Stimulated activated naive CD8-positive, alpha-beta T cell treated with anti-CD3 and anti-CD28 coated beads, Interleukin-15, amount 100 ng/mL, for 72 hours (primary cell): ENCODE results near the gene TPPP.
"Not testable (repeated sequence)": the region's sequence is repeated elsewhere in the genome, so short reads cannot be mapped to it uniquely, and the experiment has no call there.

Source experiments
- ATAC-seq: fragments of 150-1000 bp; cut with Tn5 transposase; 2 replicates; pipeline ENCODE4 v1.10.0; 2021; ENCODE audit warnings: mild to moderate bottlenecking, moderate library complexity
- DNase-seq, 2 donors: peaks; one replicate each; pipeline ENCODE4 v3.0.0; 2021 to 2022
- H3K27ac Mint-ChIP-seq, 2 donors: one replicate each; pipeline ENCODE4 v1.8.0; 2022; ENCODE audit warnings: mild to moderate bottlenecking in 2 of 2, mixed read lengths in 2 of 2, moderate library complexity in 2 of 2
- H3K27me3 Mint-ChIP-seq: one replicate; pipeline ENCODE4 v1.8.0; 2022; ENCODE audit warnings: mixed read lengths
- H3K4me1 Mint-ChIP-seq: one replicate; pipeline ENCODE4 v1.8.0; 2022; ENCODE audit warnings: mild to moderate bottlenecking, mixed read lengths
- H3K4me3 Mint-ChIP-seq, 2 donors: one replicate each; pipeline ENCODE4 v1.8.0; 2022; ENCODE audit warnings: mild to moderate bottlenecking in 2 of 2, mixed read lengths in 2 of 2, moderate library complexity in 1 of 2
- H3K9me3 Mint-ChIP-seq, 2 donors: one replicate each; pipeline ENCODE4 v1.8.0; 2022; ENCODE audit warnings: mixed read lengths in 2 of 2

TPPP gene

GRCh38 chr5:708374-708773 lies 15.2 kb upstream of the TPPP start:
- not testable (repeated sequence) for H3K4me1 Mint-ChIP-seq, H3K27ac Mint-ChIP-seq, ATAC-seq

GRCh38 chr5:706127-706526 lies 13.0 kb upstream of the TPPP start:
- peaks cover 13% of the 10 kb centered on the region for H3K27me3 Mint-ChIP-seq
- H3K27ac Mint-ChIP-seq, H3K4me1 Mint-ChIP-seq, DNase-seq, H3K4me3 Mint-ChIP-seq, ATAC-seq: not testable (repeated sequence)
- H3K9me3 Mint-ChIP-seq: peaks cover 0 to 12% of the 10 kb centered on the region in 2 donors

More at GRCh38 chr5:708374-708773, 15.2 kb upstream of the TPPP start:
- DNase-seq, H3K4me3 Mint-ChIP-seq: not testable (repeated sequence)
- Mint-ChIP-seq H3K27me3 (peaks cover 12% of the 10 kb centered on the region), H3K9me3 (peaks cover 0 to 17% of the 10 kb centered on the region in 2 donors)

GRCh38 chr5:696753-697702 lies 3.9 kb upstream of the TPPP start:
- not testable (repeated sequence) for DNase-seq, ATAC-seq, H3K27ac Mint-ChIP-seq, H3K4me3 Mint-ChIP-seq, H3K9me3 Mint-ChIP-seq
- Mint-ChIP-seq H3K27me3 (peaks cover 28% of the 10 kb centered on the region), H3K4me1 (peaks cover 10% of the 10 kb centered on the region)

DNA sequence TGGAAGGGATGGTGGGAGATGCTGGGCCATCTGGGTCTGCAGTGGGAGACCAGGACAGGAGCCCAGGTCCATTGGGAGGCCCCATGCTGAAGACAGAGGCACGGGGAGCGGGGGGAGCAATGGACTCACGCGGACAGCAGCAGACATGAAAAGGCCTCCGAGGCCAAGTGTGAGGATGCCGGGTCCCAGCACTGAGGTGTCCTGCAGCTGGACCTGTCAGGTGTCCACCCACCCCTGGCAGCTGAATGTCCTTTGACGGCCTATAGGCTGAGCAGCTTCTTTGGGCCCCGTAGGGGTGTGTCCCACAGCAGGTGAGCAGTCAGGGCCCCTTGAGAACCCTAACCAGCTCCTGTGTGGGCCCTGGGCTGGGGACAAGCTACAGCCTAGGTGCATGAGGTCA lies 3.0 kb upstream of the TPPP start:
- H3K4me3 Mint-ChIP-seq, ATAC-seq, H3K27ac Mint-ChIP-seq, H3K9me3 Mint-ChIP-seq, DNase-seq: not testable (repeated sequence)
- Mint-ChIP-seq H3K27me3 (peaks cover 28% of the 10 kb centered on the region), H3K4me1 (peaks cover 10% of the 10 kb centered on the region)

GRCh38 chr5:695475-695874 lies 2.3 kb upstream of the TPPP start:
- H3K4me3 Mint-ChIP-seq, H3K27ac Mint-ChIP-seq, DNase-seq, ATAC-seq, H3K9me3 Mint-ChIP-seq, H3K4me1 Mint-ChIP-seq: not testable (repeated sequence)
- H3K27me3 Mint-ChIP-seq: peaks cover 28% of the 10 kb centered on the region

GRCh38 chr5:694042-694431 lies 885 bp upstream of the TPPP start:
- H3K4me3 Mint-ChIP-seq, H3K9me3 Mint-ChIP-seq, H3K4me1 Mint-ChIP-seq, DNase-seq, ATAC-seq, H3K27ac Mint-ChIP-seq: not testable (repeated sequence)
- H3K27me3 Mint-ChIP-seq: peaks cover 26% of the 10 kb centered on the region

GRCh38 chr5:692529-693041 lies 567 bp downstream of the TPPP start:
- not testable (repeated sequence) for H3K27ac Mint-ChIP-seq, H3K4me1 Mint-ChIP-seq, DNase-seq, H3K9me3 Mint-ChIP-seq
- Mint-ChIP-seq H3K4me3 (peak overlapping the region; percentile 53 to 60), H3K27me3 (peaks cover 11% of the 10 kb centered on the region)
- ATAC-seq: peak; percentile 4

GRCh38 chr5:691817-692528 lies 1.2 kb downstream of the TPPP start:
- DNase-seq (no peak), ATAC-seq (no peak)
- H3K27ac Mint-ChIP-seq: no peak overlapping the region
- H3K9me3 Mint-ChIP-seq: no peaks in the 10 kb centered on the region
- peak overlapping the region; percentile 53 to 60 for H3K4me3 Mint-ChIP-seq
- H3K27me3 Mint-ChIP-seq: peaks cover 5% of the 10 kb centered on the region
- peaks cover 5% of the 10 kb centered on the region for H3K4me1 Mint-ChIP-seq

DNA sequence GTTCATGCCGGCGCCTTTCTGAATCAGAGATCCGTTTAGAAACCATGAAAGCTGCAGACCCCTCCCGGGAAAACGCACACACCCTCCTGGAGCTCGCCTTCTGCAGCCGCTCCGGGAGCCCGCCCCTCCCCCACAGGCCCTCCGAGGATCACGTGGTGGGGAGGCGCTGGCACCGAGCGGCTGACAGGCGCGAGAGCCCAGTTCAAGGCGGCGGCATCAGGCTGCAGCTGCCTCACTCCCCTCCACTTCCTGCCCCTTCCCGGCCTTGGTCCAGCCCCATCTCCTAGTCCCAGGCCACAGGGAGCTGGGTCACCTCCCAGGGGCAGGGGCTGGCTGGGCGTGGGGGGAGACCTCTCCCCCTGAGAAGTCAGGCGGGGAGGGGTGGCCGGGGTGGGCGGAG lies 2.1 kb downstream of the TPPP start:
- H3K9me3 Mint-ChIP-seq, H3K4me3 Mint-ChIP-seq, ATAC-seq, H3K27ac Mint-ChIP-seq, DNase-seq, H3K27me3 Mint-ChIP-seq, H3K4me1 Mint-ChIP-seq: not testable (repeated sequence)

GRCh38 chr5:690293-690692 lies 2.9 kb downstream of the TPPP start:
- not testable (repeated sequence) for H3K27me3 Mint-ChIP-seq, H3K27ac Mint-ChIP-seq, H3K4me3 Mint-ChIP-seq, H3K4me1 Mint-ChIP-seq, DNase-seq, H3K9me3 Mint-ChIP-seq
- peak; percentile 10 for ATAC-seq

GRCh38 chr5:688348-689010 lies 4.7 kb downstream of the TPPP start:
- not testable (repeated sequence) for H3K9me3 Mint-ChIP-seq, H3K4me3 Mint-ChIP-seq, H3K27ac Mint-ChIP-seq, ATAC-seq, H3K4me1 Mint-ChIP-seq, DNase-seq
- peaks cover 23% of the 10 kb centered on the region for H3K27me3 Mint-ChIP-seq

DNA sequence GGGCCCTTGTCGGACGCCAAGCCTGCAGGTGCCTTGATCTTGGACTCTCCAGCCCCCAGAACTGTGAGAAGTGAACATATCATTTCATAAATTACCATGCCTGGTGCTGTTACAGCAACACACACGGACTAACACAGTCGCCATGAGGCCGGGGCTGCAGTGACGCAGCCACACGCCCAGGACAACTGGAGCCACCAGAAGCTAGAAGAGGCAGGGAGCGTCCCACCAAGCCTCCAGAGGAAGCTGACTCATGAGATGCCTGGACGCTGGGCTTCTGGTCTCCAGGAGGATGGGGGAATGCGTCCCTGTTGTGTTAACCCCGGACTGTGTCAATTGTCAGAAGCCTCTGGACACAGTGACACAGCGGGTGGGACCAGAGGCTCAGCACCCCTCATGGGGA lies 6.2 kb downstream of the TPPP start:
- DNase-seq, ATAC-seq, H3K27ac Mint-ChIP-seq, H3K9me3 Mint-ChIP-seq, H3K4me3 Mint-ChIP-seq, H3K4me1 Mint-ChIP-seq: not testable (repeated sequence)
- H3K27me3 Mint-ChIP-seq: peaks cover 23% of the 10 kb centered on the region

- not testable (repeated sequence) for ATAC-seq
Measured at GRCh38 chr5:686172-686523, 7.0 kb downstream of the TPPP start.

GRCh38 chr5:685262-686171 lies 7.6 kb downstream of the TPPP start:
- DNase-seq (no peak), ATAC-seq (no peak)
- Mint-ChIP-seq H3K4me3 (no peak overlapping the region), H3K9me3 (no peaks in the 10 kb centered on the region), H3K27ac (no peak overlapping the region), H3K27me3 (peaks cover 23% of the 10 kb centered on the region), H3K4me1 (no peaks in the 10 kb centered on the region)

More at GRCh38 chr5:686172-686523, 7.0 kb downstream of the TPPP start:
- H3K9me3 Mint-ChIP-seq, H3K4me3 Mint-ChIP-seq, H3K4me1 Mint-ChIP-seq, DNase-seq, H3K27ac Mint-ChIP-seq: not testable (repeated sequence)
- H3K27me3 Mint-ChIP-seq: peaks cover 23% of the 10 kb centered on the region
